Keratinocyte (primary cell): ENCODE results near the gene PDE4A.

Experiments
- CTCF ChIP-seq, 3 experiments: IDR thresholded peaks in 1 of 3; conservative IDR thresholded peaks in 1 of 3; optimal IDR thresholded peaks in 1 of 3; 2 replicates in 2 of 3; 3 replicates in 1 of 3; pipeline versions ENCODE3 to v1.5.1; 2011; ENCODE audit warnings: low read length in 3 of 3, mild to moderate bottlenecking in 3 of 3, moderate library complexity in 2 of 3, control low read depth in 1 of 3, inconsistent platforms in 1 of 3; ENCODE audit not compliant: insufficient read depth in 2 of 3; ENCODE audit errors: extremely low read depth in 1 of 3
- EZH2 ChIP-seq: IDR thresholded peaks from one replicate; pipeline ENCODE4 v1.6.1; 2012; ENCODE audit warnings: inconsistent platforms, mild to moderate bottlenecking, low read length, moderate library complexity

DNA sequence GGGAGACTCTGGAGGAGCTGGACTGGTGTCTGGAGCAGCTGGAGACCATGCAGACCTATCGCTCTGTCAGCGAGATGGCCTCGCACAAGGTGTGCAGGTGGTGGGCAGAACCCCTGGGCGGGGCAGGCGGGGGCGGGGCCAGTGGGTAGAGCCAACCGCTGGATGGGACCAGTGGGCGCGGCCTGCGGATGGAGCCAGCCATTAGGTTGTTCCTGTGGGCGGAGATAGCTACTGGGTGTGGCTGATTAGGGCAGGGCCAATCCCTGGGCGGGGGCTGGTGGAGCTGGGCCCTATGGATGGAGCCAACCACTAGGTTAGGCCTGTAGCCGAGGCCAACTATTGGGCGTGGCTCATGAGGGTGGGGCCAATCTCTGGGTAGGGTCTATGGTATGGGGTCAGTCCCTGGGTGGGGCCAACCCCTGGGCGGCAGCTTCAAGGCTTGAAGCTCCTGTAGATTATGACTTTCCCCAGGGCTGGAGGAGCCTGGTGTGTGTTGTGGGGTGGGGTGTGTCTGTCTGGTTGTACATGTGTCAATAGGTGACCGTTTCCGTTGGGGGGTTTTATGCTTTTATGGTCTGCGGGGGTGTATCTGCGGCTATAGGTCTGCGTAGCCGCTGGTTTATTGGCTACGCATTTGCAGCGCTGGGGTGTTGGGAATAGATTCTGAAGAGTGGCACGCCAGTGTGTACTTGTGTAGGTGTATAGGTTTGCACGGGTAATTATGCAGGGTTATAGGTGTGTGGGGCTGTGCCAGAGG, 30.7 kb downstream of the PDE4A start:
- TF ChIP-seq CTCF (optimal IDR thresholded peaks at IDR 0.05 in 1 of 3, IDR thresholded peaks at IDR 0.05 in 1 of 3, conservative IDR thresholded peaks at IDR 0.05 in 1 of 3; ENCODE audit: extremely low read depth in 1 of 3, insufficient read depth in 2 of 3, low read length in 3 of 3) (no peak), EZH2 (no peak)
